Urinary bladder (tissue), 4 donors: ENCODE data around the gene SERINC4. TPM values are rescaled to one million over a fixed set of nuclear protein-coding genes. Genes with fewer than 3 reads are reported as not detected.
A peak's percentile ranks its signal among the peaks of the same experiment; 100 is the strongest.
"Not testable (repeated sequence)": the region's sequence is repeated elsewhere in the genome, so short reads cannot be mapped to it uniquely, and the experiment has no call there.

Experiments used
- DNase-seq: peaks from one replicate; pipeline ENCODE4 v3.0.0-alpha.2; 2015; ENCODE audit errors: extremely low spot score
- H3K27ac ChIP-seq: one replicate; pipeline ENCODE4 v1.5.1; 2013; ENCODE audit warnings: low read depth, mild to moderate bottlenecking, moderate library complexity
- H3K36me3 ChIP-seq: one replicate; pipeline ENCODE4 v1.6.1; 2013; ENCODE audit warnings: mild to moderate bottlenecking, moderate library complexity; ENCODE audit not compliant: insufficient read depth
- H3K4me1 ChIP-seq: one replicate; pipeline ENCODE4 v1.6.1; 2013; ENCODE audit warnings: mild to moderate bottlenecking, moderate library complexity; ENCODE audit not compliant: insufficient read depth
- H3K4me3 ChIP-seq: one replicate; pipeline ENCODE4 v1.5.1; 2013; ENCODE audit warnings: low read depth, low read length
- WGBS: extraction: QIAGEN DNeasy Blood & Tissue Kit; methylation state at CpG from one replicate; pipeline ENCODE4 v1.1.7; 2013; 5-methylcytosine and 5-hydroxymethylcytosine counted together
- polyA plus RNA-seq: library from polyadenylated mRNA; stranded (reverse); fragments of 200-250 nt; gene quantifications from one replicate; pipeline ENCODE4 v1.2.3, GENCODE V29; 2013
- total RNA-seq: library from RNA; depleted of rRNA; stranded (reverse); fragments of >200 nt; gene quantifications from one replicate; pipeline ENCODE4 v1.2.3, GENCODE V29; 2014
- donor health status: healthy with polysubstance abuse.
- donor health status: healthy.

The SERINC4 gene
- total and polyA plus RNA-seq, 2 donors: 0.61 TPM; not detected in 1

DNA sequence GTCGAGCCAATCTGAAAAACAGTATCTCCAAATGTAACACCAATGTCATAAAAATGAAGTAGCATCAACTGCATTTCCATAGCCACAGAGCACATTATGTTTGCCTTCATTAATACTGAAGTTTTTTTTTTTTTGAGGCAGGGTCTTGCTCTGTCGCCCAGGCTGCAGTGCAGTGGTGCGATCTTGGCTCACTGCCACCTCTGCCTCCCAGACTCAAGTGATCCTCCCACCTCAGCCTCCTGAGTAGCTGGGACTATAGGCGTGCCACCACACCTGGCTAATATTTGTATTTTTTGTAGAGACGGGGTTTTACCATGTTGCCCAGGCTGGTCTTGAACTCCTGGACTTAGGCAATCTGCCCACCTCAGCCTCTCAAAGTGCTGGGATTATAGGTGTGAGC is 15.0 kb upstream of the SERINC4 start:
- H3K4me1 ChIP-seq, DNase-seq, H3K27ac ChIP-seq, H3K4me3 ChIP-seq, H3K36me3 ChIP-seq: not testable (repeated sequence)
- 94% methylated on average over 5 of the region's 5 CpGs for WGBS

DNA sequence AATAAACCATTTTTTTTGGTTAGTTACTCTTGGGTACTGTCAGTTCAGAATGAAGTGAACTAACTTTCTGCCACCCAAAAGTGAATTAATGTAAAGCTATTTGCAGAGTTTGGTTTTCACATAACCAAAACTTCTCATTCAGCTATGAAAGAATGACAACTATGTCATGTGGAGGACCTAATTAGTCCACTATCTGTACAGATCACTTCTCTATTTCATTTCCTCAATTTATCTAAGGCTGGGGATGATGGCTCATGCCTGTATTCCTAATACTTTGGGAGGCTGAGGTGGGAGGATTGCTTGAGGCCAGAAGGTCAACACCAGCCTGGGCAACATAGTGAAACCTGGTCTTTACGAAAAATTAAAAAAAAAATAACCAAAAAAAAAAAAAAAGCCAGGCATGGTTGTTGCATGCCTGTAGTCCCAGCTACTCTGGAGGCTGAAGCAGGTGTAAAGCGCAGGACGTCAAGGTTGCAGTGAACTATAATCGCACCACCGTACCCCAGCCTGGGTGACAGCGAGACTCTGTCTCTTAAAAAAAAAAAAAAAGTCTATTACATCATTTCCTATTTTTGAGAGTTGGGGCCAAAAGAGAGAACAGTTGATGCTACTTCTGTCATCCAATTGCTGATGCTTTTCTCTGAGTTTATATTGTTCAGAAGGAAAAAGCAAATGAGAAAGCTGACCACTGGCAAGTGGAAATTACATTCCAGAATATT is 9.1 kb upstream of the SERINC4 start:
- H3K4me3 ChIP-seq: no peak overlapping the region
- DNase-seq: no peak
- 90% methylated on average over 6 of the region's 6 CpGs for WGBS
- H3K36me3 ChIP-seq: peaks cover 13% of the 10 kb centered on the region
- no peaks in the 10 kb centered on the region for H3K4me1 ChIP-seq
- no peak overlapping the region for H3K27ac ChIP-seq

- H3K4me1 ChIP-seq: no peaks in the 10 kb centered on the region
- 94% methylated on average over 5 of the region's 5 CpGs for WGBS
- H3K4me3 ChIP-seq: no peak overlapping the region
- no peak overlapping the region for H3K27ac ChIP-seq
- peaks cover 13% of the 10 kb centered on the region for H3K36me3 ChIP-seq
- no peak for DNase-seq
Measured at GRCh38 chr15:43808435-43808950, 8.5 kb upstream of the SERINC4 start.

DNA sequence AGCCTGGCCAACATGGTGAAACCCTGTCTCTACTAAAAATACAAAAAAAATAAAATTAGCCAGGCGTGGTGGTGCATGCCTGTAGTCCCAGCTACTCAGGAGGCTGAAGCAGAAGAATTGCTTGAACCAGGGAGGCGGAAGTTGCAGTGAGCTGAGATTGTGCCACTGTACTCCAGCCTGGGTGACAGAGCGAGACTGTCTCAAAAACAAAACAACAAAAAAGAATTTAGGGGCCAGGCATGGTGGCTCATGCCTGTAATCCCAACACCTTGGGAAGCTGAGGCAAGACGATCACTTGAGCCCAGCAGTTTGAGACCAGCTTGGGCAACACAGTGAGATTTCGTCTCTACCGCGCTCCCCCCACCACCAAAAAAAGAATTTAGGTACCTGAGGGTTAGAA is 2.7 kb upstream of the SERINC4 start:
- DNase-seq, H3K36me3 ChIP-seq, H3K27ac ChIP-seq, H3K4me3 ChIP-seq, H3K4me1 ChIP-seq: not testable (repeated sequence)
- WGBS: 97% methylated on average over 7 of the region's 7 CpGs

DNA sequence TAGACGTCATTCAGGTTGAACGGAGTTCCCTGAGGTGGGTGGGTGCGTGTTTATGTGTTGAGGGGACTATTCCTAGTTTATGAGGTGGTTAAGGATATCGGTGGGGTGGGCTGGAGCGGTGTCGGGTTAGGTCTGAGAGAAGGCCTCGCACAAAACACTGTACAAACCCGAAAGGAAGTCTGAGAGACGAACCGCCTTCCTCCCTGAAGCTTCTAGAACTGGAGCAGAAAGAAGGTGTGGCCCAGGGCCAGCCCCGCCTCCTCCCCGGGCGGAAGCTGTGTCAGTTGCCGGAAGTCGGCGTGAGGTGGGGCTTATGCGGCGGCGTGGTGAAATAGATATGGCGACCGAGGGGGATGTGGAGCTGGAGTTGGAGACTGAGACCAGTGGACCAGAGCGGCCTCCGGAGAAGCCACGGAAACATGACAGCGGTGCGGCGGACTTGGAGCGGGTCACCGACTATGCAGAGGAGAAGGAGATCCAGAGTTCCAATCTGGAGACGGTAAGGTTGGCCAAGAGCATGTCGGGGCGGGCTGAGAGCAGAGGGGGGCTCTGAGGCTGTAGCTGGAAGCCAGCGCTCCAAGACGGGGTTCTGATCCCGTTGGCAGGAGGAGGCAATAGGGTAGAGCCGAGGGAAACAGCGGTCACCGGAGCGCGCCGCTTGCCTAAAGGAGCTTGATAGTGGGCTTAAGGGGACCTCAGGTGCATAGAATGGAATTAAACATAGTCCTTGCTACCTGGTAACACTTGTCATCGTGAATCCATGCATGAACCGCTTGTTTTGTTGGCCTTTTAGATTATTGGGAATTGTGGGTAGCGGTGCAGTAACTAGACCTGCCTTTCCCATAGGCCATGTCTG is 494 bp upstream of the SERINC4 start, which contains the start of gene HYPK:
HYPK (plus strand) TSS at position 314 of the 856 bp plus-strand sequence; CDS start at position 338, 24 bp downstream.
- H3K36me3 ChIP-seq: peaks cover 6% of the 10 kb centered on the region
- peak; percentile 79 for DNase-seq
- peak within 1 kb of the TSS; percentile 84 for H3K27ac ChIP-seq
- H3K4me1 ChIP-seq: peaks cover 2% of the 10 kb centered on the region
- H3K4me3 ChIP-seq: peak within 1 kb of the TSS; percentile 87
- WGBS: 3% methylated on average over 44 of the region's 44 CpGs

GRCh38 chr15:43799209-43799944 is 643 bp downstream of the SERINC4 start:
- Histone ChIP-seq H3K36me3 (peaks cover 4% of the 10 kb centered on the region), H3K27ac (peak overlapping the region; percentile 76), H3K4me3 (no peak overlapping the region), H3K4me1 (peaks cover 4% of the 10 kb centered on the region)
- no peak for DNase-seq
- 83% methylated on average over 16 of the region's 16 CpGs for WGBS

- H3K36me3 ChIP-seq: no peaks in the 10 kb centered on the region
- no peak for DNase-seq
- WGBS: 86% methylated on average over 3 of the region's 3 CpGs
- no peak overlapping the region for H3K27ac ChIP-seq
- H3K4me1 ChIP-seq: peaks cover 4% of the 10 kb centered on the region
- no peak overlapping the region for H3K4me3 ChIP-seq
Measured at GRCh38 chr15:43796566-43796965, 3.5 kb downstream of the SERINC4 start.

DNA sequence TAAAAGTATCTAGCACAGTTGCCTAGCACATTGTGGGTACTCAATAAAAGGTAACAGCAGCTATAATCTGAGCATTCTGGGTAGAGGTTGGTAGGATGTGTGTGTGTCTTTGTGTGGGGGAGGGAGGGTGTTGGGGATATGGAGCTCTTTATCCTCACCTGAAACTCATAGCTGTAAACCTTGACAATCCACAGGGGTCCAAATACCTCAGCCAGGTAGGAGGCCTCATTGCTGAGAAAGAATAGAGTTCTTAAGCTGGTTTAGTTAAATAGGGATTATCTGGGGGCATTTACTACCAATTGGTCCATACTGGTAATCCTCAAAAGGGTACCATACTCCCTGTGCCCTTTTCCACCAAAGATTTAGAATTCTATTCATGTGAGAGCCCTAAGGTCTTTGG is 4.0 kb downstream of the SERINC4 start:
- H3K36me3 ChIP-seq: no peaks in the 10 kb centered on the region
- H3K27ac ChIP-seq: no peak overlapping the region
- no peak for DNase-seq
- H3K4me3 ChIP-seq: no peak overlapping the region
- H3K4me1 ChIP-seq: peaks cover 4% of the 10 kb centered on the region

GRCh38 chr15:43795197-43795596 is 4.8 kb downstream of the SERINC4 start:
- Histone ChIP-seq H3K36me3 (no peaks in the 10 kb centered on the region), H3K4me3 (no peak overlapping the region), H3K4me1 (peaks cover 4% of the 10 kb centered on the region), H3K27ac (no peak overlapping the region)
- DNase-seq: no peak
- 91% methylated on average over 2 of the region's 2 CpGs for WGBS

DNA sequence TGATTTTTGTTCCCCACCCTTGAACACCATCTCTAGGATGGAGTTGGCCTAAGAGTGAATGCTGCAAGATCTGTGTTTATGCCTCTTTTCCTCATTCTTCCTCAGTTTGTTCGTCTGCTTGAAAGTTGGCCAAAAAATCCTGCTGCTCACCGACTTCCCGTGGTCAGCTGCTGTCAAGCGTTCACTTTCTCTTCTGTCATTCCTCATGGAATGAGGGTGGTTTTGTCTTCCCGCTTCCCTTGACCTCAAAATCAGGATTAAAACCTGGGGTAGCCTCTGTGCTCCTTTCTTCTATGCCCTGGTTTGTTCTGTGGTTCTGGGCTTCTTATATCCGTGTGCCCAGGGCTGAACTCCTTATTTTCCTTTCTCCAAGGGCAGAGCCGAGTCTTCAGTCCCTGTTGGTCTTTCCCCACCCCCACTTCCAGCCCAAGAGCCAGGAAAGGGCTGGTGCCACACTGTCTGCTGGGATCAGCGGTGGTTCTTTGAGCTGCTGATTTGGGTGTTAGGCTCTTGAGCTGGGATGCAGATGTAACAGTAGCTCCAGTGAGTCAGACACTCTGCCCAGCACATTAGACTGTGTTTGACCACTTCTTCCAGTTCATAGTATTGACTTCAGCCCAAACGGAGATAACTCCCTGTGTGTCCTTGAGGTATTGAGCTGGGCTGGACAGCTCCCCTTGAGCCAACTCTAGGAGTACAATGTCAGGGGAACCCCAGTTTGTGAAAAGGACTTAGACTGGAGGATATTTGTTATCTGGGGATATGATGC is 5.6 kb downstream of the SERINC4 start:
- Histone ChIP-seq H3K4me1 (peaks cover 2% of the 10 kb centered on the region), H3K27ac (no peak overlapping the region), H3K36me3 (no peaks in the 10 kb centered on the region), H3K4me3 (no peak overlapping the region)
- no peak for DNase-seq
- 64% methylated on average over 9 of the region's 9 CpGs for WGBS

DNA sequence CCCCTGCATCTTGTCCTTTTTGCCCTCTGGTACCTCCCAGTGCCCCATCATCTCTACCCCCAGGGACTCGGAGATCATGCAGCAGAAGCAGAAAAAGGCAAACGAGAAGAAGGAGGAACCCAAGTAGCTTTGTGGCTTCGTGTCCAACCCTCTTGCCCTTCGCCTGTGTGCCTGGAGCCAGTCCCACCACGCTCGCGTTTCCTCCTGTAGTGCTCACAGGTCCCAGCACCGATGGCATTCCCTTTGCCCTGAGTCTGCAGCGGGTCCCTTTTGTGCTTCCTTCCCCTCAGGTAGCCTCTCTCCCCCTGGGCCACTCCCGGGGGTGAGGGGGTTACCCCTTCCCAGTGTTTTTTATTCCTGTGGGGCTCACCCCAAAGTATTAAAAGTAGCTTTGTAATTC is 6.4 kb downstream of the SERINC4 start:
- Histone ChIP-seq H3K27ac (no peak overlapping the region), H3K4me1 (peaks cover 2% of the 10 kb centered on the region), H3K4me3 (no peak overlapping the region), H3K36me3 (no peaks in the 10 kb centered on the region)
- DNase-seq: no peak
- WGBS: 86% methylated on average over 10 of the region's 10 CpGs

DNA sequence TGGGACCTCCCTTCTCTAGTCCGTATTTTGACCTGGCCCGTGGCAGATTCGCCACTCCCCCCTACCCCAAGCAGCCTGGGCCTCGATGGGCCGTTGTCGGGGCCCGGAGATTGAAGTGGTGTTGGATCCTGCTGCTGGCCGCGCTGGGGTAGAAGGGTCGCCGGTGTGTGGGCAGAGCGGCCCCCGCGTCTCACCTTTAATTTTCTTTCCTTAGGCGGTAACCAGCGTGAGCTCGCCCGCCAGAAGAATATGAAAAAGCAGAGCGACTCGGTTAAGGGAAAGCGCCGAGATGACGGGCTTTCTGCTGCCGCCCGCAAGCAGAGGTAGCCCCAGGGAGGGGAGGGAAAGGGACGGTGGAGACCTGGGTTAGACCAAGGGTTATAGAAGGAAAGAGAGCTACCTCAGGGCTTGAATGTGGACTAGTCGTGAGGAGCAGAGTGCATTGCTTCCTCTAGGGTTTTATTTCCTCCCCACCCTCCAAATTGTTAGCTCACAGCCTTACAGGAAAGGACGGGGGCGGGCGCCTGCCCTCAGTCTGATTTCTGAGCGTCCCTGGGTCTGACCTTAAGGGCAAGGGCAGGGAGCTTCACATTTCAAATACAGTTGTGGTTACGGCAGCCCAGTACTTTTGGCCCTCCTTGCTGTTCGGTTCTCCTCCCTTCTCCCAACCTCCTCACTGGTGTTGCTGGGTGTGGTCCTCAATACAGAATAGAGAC is 7.1 kb downstream of the SERINC4 start:
- WGBS: 2% methylated on average over 33 of the region's 33 CpGs
- Histone ChIP-seq H3K27ac (peak overlapping the region; percentile 98), H3K36me3 (no peaks in the 10 kb centered on the region), H3K4me3 (peak overlapping the region; percentile 80), H3K4me1 (peaks cover 2% of the 10 kb centered on the region)
- no peak for DNase-seq
